ENCODE data around the gene ASGR1.

DNA sequence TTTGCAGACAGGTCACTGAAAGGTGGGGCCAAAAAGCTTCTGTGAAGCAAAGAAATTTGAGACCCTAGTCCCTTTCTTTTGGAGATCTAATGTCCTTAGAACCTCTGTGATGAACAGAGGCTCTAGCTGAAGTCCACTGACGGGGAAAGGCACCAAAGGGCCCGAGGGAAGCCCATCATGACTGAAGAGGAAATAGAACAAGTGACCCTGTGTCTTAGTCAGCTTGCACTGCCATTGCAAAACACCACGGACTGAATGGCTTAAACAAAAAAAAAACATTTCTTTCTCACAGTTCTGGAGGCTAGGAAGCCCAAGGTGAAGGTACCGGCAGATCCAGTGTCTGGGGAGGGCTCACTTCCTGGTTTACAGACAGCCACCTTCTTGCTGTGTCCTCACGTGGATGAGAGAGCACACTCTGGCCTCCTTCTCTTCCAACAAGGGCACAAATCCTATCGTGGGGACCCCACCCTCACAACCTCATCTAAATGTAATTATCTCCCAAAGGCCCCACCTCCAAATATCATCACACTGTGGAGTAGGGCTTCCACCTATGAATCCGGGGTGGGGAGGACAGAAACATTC lies 40.3 kb downstream of the ASGR1 start:
- no peak for TF ChIP-seq POLR2A (IDR thresholded peaks at IDR 0.05)
- TF ChIP-seq, protein P1, sequence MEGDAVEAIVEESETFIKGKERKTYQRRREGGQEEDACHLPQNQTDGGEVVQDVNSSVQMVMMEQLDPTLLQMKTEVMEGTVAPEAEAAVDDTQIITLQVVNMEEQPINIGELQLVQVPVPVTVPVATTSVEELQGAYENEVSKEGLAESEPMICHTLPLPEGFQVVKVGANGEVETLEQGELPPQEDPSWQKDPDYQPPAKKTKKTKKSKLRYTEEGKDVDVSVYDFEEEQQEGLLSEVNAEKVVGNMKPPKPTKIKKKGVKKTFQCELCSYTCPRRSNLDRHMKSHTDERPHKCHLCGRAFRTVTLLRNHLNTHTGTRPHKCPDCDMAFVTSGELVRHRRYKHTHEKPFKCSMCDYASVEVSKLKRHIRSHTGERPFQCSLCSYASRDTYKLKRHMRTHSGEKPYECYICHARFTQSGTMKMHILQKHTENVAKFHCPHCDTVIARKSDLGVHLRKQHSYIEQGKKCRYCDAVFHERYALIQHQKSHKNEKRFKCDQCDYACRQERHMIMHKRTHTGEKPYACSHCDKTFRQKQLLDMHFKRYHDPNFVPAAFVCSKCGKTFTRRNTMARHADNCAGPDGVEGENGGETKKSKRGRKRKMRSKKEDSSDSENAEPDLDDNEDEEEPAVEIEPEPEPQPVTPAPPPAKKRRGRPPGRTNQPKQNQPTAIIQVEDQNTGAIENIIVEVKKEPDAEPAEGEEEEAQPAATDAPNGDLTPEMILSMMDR (IDR thresholded peaks at IDR 0.05) = no peak
- TF ChIP-seq POLR2AphosphoS5 (IDR thresholded peaks at IDR 0.05) = no peak
